NCI-H460 (cell line): ENCODE measurements around the gene ANKRD28. TPM values are rescaled to one million over a fixed set of nuclear protein-coding genes. Genes with fewer than 3 reads are reported as not detected.

Experiments used
- DNase-seq: peaks from one replicate; pipeline ENCODE4 v3.0.0-alpha.2; 2016; ENCODE audit warnings: low read depth; ENCODE audit errors: extremely low read depth
- total RNA-seq: library from RNA; depleted of rRNA; stranded (reverse); fragments of >200 nt; shearing (Covaris generic); gene quantifications from 2 replicates; pipeline ENCODE4 v1.2.3, GENCODE V29; 2014

The ANKRD28 gene
- total RNA-seq, 1 experiment from 2014 or later, result 58.2 TPM

DNA sequence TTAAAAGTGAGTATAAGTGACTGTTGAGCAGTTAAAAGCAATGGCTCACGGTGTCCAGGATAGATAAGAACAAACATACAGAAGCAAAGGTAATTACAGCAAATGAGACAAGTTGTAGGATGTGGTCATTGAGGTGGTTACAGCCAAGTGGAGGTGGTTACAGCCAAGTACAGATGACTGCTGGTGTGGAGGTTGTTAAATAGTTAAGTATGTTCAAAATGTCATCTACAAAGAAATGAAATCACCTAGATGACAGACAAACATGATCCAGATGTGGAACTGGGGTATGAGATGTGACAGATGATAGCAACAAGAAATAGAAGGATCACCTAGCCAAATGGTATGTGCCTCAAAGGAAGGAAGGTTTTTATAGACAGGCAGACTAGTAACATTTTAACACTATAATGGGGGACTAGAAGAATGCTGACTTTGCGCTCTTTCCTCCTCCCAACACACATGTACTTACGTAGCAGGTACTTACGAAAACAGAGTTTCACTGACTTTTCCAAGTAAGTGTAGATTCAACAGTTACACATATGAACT is 6.8 kb upstream of the ANKRD28 start:
- DNase-seq, result no peak

DNA sequence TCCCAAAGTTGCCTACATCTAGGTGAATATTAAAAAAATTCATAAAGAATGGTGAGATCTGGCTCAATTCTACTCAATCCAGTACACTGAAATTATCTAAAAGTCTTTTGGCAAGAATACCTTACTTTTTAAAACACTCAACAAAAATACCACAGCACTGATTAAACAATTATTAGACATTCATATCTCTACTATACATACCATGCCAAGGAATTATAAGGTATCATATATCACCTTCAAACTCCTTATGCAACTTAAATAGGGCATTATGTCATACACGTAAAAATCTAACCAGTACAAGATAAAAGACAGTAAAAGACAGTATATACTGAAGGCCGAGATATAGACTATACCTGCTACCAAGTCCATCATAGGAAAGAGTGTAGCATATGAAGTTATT is 6.1 kb upstream of the ANKRD28 start:
- no peak for DNase-seq

DNA sequence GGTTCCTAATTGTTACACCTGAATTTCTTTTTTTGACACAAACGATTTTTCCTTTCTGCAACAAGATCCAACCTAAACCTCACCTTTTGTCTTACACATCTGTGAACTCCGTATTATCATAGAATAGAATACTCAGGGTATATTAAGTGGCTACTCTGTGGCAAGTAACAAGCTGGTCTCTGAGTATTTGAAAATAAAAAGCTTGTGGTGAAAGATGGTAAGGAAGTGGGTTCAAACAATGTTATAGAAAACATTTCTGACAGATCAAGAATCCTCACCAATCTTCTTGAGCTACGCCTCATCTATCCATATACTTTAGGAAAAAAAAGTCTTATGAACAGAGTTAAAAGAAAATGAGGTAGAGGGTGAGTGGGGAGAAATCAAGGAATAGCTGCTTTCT is 3.5 kb upstream of the ANKRD28 start:
- no peak for DNase-seq

DNA sequence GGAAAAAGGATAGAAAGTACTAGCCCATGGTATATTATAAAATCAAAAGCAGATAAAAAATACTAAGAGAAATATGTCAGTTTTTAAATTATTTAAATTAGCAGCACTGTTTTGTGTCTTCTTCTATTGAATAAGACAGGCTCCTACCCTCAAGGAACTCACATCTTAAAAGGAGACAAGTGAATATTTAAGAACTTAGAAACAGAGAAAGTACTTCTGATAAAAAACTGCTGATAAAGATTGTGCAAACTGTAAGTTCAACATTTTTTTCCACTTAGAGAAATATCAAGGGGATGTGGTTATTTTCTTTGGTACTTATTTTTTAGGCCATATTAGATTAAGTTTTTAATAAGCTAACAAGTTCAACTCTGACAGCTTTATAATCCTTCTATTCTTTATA is 3.0 kb upstream of the ANKRD28 start:
- DNase-seq, result no peak

DNA sequence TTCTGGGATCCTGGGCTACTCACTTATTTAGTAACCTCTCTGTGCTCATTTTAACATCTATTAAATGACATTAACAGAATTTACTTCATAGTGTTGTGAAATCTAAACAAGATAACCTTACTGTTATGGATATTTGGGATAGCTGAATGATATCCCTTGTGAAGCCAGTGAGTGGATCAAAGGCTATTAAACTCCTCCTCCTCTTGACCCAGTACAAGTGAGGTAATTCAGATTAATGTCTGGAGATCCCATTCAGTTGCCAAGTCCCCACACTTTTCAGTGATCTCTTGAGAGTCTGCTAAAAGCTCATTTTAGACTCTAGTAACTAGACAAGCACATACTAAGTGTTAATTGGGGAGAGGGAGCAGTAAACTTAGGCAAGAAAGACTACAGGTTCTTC is 2.5 kb upstream of the ANKRD28 start:
- no peak for DNase-seq

DNA sequence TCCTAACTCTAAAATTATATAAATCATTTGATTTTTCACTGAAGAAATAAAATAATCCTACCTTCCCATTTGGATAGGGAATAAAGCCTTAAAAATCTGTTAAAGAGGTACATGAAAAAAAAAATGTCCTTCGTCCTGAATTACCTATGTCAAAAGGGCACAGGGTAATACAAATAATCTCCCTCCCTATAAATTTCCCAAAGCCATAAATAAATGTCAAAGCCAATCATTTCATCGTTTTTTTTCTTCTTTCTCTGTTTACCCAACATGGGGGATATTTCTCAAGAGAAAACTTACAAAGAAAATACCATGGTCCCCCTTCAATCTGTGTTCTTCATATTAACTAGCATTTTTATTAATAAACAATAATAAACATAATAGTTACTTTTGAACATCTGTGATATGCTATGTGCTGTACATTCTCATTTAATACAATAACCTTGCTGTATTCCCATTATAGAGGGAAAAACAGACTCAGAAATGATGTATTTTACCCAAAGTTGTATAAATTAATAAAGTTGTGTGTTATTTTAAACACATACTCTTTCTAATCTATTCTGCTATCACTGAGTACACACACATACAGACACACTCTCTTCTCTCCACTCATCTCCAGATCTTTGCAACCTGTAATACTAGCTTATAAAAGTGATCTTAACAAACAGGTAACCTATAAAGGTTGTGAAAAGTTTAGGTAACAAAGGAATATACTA is 910 bp upstream of the ANKRD28 start:
- DNase-seq, result no peak

DNA sequence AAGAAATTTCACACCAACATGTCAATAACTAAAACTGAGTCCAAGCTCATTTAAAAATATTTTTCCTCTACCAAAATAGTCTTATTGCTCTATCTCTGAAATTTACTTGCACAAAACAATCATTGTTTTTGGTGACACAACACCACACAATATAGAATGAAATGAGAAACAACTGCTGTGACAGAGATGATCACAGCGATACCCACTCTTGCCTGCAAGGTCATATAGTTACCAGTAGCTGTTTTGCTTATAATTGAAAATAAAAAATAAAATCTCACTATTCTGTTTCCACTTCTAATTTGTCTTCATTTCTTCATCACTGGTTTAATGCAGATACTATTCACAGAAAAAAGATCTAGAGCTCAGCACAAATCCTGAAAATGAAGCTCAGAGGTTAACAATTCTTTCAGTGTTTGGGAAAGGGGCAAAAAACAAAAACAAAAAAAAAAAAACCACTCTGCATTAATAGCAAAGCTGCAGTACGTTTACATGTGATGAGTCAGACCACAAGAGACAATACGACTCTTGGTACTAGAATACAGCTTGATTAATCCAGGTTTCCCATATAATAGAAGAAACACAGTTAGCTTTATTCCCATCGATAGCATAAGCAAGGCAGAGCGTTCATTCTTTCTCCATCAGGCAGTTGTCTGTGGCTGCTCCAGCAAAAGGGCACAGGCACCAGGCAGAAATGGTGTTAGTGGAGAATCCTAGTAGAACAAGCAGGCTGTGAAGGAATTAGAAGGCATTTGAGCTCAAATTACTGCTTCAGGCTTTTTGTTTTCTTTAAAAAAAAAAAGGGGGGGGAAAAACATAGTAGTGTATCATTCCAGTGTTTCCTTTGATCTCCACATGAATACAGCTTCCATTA is 773 bp downstream of the ANKRD28 start:
- DNase-seq, result no peak

DNA sequence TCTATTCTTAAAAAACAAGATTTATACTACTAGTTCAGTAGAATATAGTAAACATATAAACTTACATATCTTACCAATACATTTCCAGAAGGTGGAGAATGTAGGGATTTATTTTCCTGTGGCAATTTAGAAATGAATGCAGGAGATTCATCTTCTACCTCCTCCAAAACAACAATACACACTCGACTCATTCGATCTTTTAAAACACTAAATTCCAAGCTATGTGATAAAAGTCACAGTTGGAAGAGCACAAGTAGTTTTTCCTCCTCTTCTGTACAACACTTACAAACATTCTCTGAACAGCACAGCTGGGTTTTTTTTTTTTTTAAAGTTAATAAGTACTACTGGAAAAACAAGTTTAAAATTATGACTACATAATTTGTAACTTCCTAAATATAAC is 1.4 kb downstream of the ANKRD28 start:
- DNase-seq, result no peak

DNA sequence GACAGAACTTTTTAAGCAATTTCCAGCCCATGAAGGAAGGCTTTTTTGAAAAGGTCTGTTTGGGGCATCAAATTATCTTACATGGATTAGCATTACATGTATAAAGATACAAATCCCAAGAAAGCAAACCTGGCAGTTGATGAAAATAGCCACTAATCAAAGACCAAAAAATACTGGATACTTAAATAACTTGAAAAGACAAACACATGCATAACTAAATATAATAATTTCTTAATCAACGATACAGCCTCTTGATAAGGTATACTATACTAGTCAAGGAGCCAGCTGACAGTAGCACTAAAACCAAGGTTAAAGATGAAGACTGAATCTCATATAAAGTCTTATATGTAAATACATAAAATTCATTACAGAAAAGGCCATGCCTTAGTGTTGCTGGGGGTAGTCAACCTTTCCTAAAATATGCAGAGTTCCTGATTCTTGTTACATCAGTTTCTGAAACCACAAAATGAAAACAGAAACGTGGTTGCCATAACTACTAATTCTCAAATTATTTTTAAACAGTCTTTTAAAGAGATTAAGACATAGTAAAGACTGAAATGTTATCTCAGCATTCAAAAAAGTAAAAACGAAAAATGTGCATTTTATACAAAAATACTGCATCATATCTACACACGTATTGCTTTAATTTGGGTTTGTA is 2.0 kb downstream of the ANKRD28 start:
- no peak for DNase-seq

DNA sequence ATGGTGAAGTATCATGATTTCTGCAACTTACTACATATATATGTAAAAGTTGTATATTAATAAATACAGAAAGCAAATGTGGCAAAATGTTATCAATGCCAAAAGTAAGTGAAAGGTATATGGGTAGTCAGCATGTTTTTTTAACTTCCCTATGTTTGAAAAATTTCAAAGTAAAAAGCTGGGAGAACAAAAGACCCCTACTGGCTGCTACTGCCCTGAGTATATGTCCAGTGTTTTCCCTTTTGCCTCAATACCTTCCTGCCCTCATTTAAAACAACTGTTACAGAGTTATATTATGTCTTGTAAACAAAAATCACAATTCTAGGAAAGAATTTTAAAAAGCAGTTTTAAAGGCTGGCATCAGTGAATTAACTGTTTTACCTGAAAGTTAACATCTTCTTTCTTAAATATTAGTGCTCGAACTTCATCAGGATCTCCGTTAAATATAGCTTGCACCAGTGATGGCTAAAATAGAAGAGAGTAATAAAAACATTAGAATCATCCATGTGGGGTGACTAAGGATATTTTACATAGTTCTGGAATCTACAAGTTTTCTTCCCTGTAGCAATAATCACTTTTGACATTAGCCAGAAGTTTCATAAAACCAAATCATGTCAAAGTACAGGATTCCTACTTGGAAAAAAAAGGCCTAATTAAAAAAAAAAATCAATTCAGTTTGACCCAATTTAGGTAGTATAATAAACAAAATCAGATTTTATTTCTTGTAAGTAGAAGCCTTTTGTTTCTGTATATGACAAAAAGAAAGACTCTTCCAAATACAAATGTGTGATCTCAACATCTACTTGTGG is 2.7 kb downstream of the ANKRD28 start:
- no peak for DNase-seq

DNA sequence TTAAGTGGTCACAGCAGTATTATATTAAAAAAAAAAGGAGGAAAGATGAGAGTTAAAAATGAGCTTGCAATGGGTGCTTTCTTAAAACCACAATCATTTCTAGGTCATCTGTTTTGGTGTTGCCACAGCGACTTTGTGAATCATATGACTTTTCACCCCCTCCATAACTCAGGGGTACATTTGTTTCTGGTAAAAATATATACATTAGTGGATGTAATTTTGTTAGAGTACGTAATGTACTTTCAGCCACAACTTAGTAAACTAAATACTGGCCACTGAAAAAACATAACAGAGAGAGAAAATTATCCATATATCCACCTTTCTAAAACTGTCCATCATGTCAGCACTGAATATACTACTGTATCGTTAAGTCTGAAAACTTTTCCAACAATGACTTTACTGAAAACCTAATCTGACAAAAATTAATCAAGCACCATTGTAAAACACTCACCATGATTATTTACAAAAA is 3.4 kb downstream of the ANKRD28 start:
- DNase-seq, result no peak

DNA sequence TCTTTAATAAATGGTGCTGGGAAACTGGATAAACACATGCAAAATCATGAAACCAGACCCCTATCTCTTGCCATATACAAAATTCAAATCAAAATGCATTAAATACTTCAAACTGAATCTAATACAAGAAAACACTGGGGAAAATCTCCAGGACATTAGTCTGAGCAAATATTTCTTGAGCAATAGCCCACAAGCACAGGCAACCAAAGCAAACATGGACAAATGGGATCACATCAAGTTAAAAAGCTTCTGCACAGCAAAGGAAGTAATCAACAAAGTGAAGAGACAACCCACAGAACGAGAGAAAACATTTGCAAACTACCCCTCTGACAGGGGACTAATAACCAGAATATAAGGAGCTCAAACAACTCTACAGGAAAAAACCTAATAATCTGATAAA is 6.3 kb downstream of the ANKRD28 start:
- DNase-seq, result no peak

DNA sequence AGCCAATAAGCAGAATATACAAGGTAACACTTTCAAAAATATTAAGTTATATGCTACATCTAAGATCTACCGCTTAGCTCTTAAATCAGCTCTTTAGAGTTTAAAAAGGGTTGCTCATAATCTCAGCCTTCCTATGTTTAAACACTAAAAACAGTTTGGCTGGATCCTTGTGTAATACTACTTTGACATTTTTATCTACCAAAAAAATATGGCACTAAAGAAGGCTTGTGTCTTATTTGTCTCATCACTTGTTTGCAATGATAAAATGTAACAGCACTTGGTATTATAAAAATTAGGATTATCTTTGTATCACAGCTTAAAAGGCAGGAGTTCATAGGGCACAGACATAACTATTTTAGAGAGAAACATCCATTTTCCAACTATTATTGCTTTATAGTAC is 9.8 kb downstream of the ANKRD28 start:
- no peak for DNase-seq

DNA sequence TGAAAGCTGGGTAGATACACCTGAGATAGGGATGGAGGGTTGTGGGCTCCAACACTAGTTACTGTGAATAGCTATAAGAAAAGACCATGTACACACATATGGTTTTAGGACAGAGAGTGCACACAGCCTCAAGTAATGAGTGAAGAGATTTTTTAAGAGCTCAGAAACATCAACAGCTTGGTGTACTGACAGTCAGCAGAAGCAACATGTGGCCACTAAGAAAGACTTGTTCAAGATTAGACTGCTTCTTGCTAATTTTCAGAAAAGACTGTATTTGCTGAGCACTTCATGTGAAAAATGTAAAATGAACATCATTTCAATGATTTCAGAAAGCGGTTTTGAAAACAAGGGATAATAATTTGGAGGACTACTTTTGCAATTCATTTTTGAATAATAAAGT is 10.3 kb downstream of the ANKRD28 start:
- no peak for DNase-seq

DNA sequence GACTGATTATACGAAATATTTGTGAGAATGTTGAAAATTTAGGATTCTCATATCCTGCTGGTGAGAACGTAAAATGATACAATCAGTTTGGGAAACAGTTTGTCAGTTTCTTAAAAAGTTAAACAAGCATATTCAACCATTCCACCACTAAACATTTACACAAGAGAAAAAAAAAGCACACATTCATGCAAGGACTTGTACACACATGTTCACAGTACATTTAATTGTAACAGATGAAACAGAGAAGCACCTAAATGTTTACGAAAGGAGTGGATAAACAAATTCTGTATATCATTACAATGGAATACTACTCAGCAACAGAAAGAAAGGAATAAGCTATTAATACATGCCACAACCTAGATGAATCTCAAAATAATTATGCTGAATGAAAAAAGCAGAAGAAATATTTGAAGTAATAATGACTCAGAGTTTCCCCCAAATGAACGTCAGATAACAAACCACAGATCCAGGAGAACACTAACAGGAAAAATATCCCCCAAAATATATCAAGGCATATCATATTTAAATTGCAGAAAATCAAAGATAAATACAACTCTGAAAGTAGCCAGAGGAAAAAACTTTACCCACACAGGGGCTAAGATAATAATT is 14.3 kb downstream of the ANKRD28 start:
- DNase-seq, result no peak

DNA sequence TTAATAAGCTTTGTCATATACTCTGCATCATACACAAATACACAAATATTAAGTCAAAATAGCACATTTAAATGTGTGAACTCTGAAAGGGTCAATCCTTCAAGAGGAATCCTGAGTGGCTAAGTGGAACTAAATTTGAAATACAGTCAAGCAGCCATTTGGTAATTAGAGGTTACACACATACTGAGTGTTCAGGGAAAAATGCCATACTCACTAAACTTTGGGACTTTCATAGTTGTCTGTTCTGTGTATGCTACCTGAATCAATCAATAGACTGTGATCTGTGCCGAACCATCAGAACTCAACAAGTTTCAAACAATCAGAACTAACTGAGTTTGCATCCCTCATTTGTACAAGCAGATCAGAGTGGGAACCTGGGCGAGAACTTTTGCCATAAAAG is 15.3 kb downstream of the ANKRD28 start:
- DNase-seq, result no peak

DNA sequence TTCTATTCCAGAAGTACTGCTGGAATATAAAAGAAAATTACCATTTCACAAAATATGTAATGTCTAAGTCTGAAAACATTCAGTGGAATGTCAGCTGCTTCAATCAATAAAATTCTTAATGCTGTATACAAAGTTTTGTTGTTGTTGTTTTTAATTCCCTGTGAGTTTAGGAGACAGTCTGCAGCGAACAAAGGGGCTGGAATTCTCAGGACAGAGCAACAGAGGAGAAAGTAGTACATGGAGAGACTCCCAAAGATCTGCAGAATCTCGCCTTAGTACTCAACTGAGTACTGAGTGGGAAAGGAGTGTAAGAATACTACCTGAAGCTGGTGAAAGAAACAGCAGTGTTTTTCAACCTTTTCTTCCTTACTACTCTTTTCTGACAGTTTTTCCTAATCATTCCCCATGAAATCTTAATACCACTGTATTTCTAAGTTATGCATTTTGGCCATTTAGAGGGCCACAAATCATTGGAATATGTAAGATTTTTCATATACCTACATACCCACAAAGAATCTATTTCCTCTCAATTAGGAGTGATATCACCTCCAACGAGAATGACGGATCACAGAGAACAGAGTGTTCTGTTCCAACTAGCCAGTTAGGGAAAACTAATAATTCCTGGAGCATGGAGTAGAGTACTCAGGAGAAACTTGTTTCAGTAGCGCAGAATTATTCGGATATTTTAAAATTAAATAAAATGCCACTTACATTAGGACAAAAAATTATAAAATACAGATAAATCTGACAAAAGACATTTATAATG is 16.0 kb downstream of the ANKRD28 start:
- no peak for DNase-seq

DNA sequence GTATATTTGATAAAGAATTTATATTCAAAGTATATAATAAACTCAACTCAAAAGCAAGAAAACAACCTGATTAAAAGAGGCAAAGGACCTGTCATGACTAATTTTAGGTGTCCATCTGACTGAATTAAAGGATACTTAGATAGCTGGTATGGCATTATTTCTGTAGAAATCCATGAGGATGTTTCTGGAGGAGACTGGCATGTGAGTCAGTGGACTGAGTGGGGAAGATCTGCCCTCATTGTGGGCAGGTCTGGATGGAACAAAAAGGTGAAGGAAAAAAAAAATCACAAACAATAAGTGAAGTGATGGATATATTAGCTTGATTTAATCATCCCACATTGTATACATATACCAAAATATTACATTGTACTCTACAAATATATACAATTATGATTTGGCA is 16.6 kb downstream of the ANKRD28 start:
- DNase-seq, result no peak

DNA sequence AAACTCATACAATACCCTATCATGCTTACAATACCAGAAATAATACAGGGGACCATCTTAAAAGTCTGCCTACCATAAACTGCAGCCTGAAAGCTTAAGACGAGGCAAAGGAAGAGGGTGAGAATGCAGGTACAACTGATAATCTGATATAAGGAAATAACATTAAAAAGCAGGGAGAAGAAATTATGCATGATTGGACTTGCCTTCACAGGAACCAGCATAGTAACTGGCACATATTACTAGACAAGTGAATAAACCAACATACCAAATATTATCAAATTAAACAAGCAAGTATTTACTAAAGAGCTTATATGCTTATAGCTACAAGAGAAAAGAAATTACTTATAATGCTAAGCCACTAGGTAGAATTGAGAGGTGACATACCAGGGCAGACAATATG is 18.7 kb downstream of the ANKRD28 start:
- no peak for DNase-seq
